Neural progenitor cell (in vitro differentiated cells): ENCODE data around the gene LRRC45. TPM values are rescaled to one million over a fixed set of nuclear protein-coding genes. Genes with fewer than 3 reads are reported as not detected.

ENCODE experiments used
- DNase-seq: peaks from one replicate; pipeline ENCODE4 v3.0.0-alpha.2; 2016; ENCODE audit warnings: low spot score
- H2AFZ ChIP-seq: fragments of 200-600 bp; sonication (generic); replicated peaks from 2 replicates; pipeline ENCODE4 v1.6.1; 2016; ENCODE audit warnings: antibody characterized with exemption
- H3F3A ChIP-seq: fragments of 200-600 bp; sonication (generic); 2 replicates; pipeline ENCODE4 v1.6.1; 2016; ENCODE audit warnings: antibody characterized with exemption, low read depth
- H3K27ac ChIP-seq: fragments of 200-600 bp; sonication (generic); 2 replicates; pipeline ENCODE4 v1.5.1; 2016; ENCODE audit warnings: mild to moderate bottlenecking
- H3K27me3 ChIP-seq: fragments of 200-600 bp; sonication (generic); 2 replicates; pipeline ENCODE4 v1.6.1; 2016; ENCODE audit warnings: mild to moderate bottlenecking, moderate library complexity
- H3K36me3 ChIP-seq: fragments of 200-600 bp; sonication (generic); 2 replicates; pipeline ENCODE4 v1.5.1; 2016
- H3K4me1 ChIP-seq: fragments of 200-600 bp; sonication (generic); 2 replicates; pipeline ENCODE4 v1.6.1; 2016; ENCODE audit warnings: mixed run types
- H3K4me2 ChIP-seq: fragments of 200-600 bp; sonication (generic); 2 replicates; pipeline ENCODE4 v1.6.1; 2016
- H3K4me3 ChIP-seq: fragments of 200-600 bp; sonication (generic); 2 replicates; pipeline ENCODE4 v1.5.1; 2016
- H3K79me2 ChIP-seq: fragments of 200-600 bp; sonication (generic); 2 replicates; pipeline ENCODE4 v1.6.1; 2016; ENCODE audit warnings: low read depth
- H3K9ac ChIP-seq: fragments of 200-600 bp; sonication (generic); 2 replicates; pipeline ENCODE4 v1.6.1; 2016
- H3K9me3 ChIP-seq: fragments of 200-600 bp; sonication (generic); 2 replicates; pipeline ENCODE4 v1.5.1; 2016; ENCODE audit warnings: low read depth
- H4K20me1 ChIP-seq: fragments of 200-600 bp; sonication (generic); 2 replicates; pipeline ENCODE4 v1.6.1; 2016; ENCODE audit warnings: low read depth
- H3K27ac Mint-ChIP-seq: 3 replicates; pipeline ENCODE4 v1.8.0; 2021; ENCODE audit warnings: mixed read lengths
- H3K27me3 Mint-ChIP-seq: 2 replicates; pipeline ENCODE4 v1.8.0; 2022; ENCODE audit warnings: low read depth, mild to moderate bottlenecking, inconsistent platforms, moderate library complexity, mixed read lengths; ENCODE audit not compliant: insufficient read depth
- H3K36me3 Mint-ChIP-seq: 3 replicates; pipeline ENCODE4 v1.8.0; 2021; ENCODE audit warnings: mixed read lengths
- H3K4me1 Mint-ChIP-seq: 3 replicates; pipeline ENCODE4 v1.8.0; 2021; ENCODE audit warnings: mixed read lengths
- H3K4me3 Mint-ChIP-seq: 3 replicates; pipeline ENCODE4 v1.8.0; 2021; ENCODE audit warnings: mild to moderate bottlenecking, moderate library complexity, mixed read lengths
- H3K9me3 Mint-ChIP-seq: 3 replicates; pipeline ENCODE4 v1.8.0; 2020; ENCODE audit warnings: mixed read lengths
- CTCF ChIP-seq: fragments of 200-600 bp; sonication (generic); IDR thresholded peaks from 2 replicates; pipeline ENCODE4 v1.5.1; 2017; ENCODE audit warnings: antibody characterized with exemption, mild to moderate bottlenecking
- EZH2 ChIP-seq: fragments of 200-600 bp; sonication (generic); IDR thresholded peaks from 2 replicates; pipeline ENCODE4 v1.6.1; 2017; ENCODE audit warnings: antibody characterized with exemption, mild to moderate bottlenecking, moderate library complexity
- EZH2phosphoT487 ChIP-seq: fragments of 200-600 bp; sonication (generic); IDR thresholded peaks from 2 replicates; pipeline ENCODE4 v1.6.1; 2017; ENCODE audit warnings: antibody characterized with exemption
- total RNA-seq: library from RNA; depleted of rRNA; stranded (reverse); fragments of >200 nt; gene quantifications from 2 replicates; pipeline ENCODE4 v1.2.3, GENCODE V29; 2015; ENCODE audit warnings: low replicate concordance

Gene LRRC45
- total RNA-seq, 1 donor from 2014 or later = 15.4 TPM

- Mint-ChIP-seq H3K27ac (no peak within 1 kb of the TSS), H3K4me1 (peaks cover 8% of the 10 kb centered on the region), H3K27me3 (peaks cover 16% of the 10 kb centered on the region), H3K4me3 (peak within 1 kb of the TSS; percentile 81), H3K9me3 (no peaks in the 10 kb centered on the region), H3K36me3 (peaks cover 11% of the 10 kb centered on the region)
- Histone ChIP-seq H3K4me3 (peak within 1 kb of the TSS; percentile 81), H3K36me3 (no peaks in the 10 kb centered on the region), H3K4me1 (peaks cover 10% of the 10 kb centered on the region), H3K9me3 (no peaks in the 10 kb centered on the region), H3K4me2 (peak within 1 kb of the TSS; percentile 99), H3K79me2 (peaks cover 4% of the 10 kb centered on the region), H4K20me1 (peaks cover 34% of the 10 kb centered on the region), H3F3A (peaks cover 30% of the 10 kb centered on the region), H2AFZ (peak within 1 kb of the TSS; percentile 89), H3K27me3 (peaks cover 9% of the 10 kb centered on the region), H3K9ac (no peak within 1 kb of the TSS), H3K27ac (no peak within 1 kb of the TSS)
- TF ChIP-seq EZH2phosphoT487 (no peak), EZH2 (no peak), CTCF (no peak)
- DNase-seq = peak; percentile 91
These were observed 8.3 kb downstream of the LRRC45 start, which contains the start of gene RAC3 for GRCh38 chr17:82031303-82031884. RAC3 (plus strand) TSS chr17:82031678; CDS start chr17:82031762, 84 bp downstream.

GRCh38 chr17:82031885-82032627 lies 9.0 kb downstream of the LRRC45 start:
- no peak for TF ChIP-seq CTCF
- no peak for TF ChIP-seq EZH2phosphoT487
- peaks cover 16% of the 10 kb centered on the region for H3K27me3 Mint-ChIP-seq
- peaks cover 9% of the 10 kb centered on the region for H3K27me3 ChIP-seq
- H3F3A ChIP-seq = peaks cover 37% of the 10 kb centered on the region
- H3K36me3 ChIP-seq = no peaks in the 10 kb centered on the region
- no peak overlapping the region for H2AFZ ChIP-seq
- H3K4me3 Mint-ChIP-seq = peak overlapping the region; percentile 77
- H3K9me3 Mint-ChIP-seq = no peaks in the 10 kb centered on the region
- no peak overlapping the region for H3K9ac ChIP-seq
- H4K20me1 ChIP-seq = peaks cover 39% of the 10 kb centered on the region
- H3K27ac ChIP-seq = no peak overlapping the region
- H3K36me3 Mint-ChIP-seq = peaks cover 11% of the 10 kb centered on the region
- peak; percentile 38 for DNase-seq
- H3K9me3 ChIP-seq = no peaks in the 10 kb centered on the region
- H3K79me2 ChIP-seq = peaks cover 4% of the 10 kb centered on the region
- H3K4me2 ChIP-seq = peak overlapping the region; percentile 99
- H3K4me1 ChIP-seq = peaks cover 15% of the 10 kb centered on the region
- H3K4me1 Mint-ChIP-seq = peaks cover 8% of the 10 kb centered on the region
- peak overlapping the region; percentile 65 for H3K4me3 ChIP-seq
- no peak overlapping the region for H3K27ac Mint-ChIP-seq

- peaks cover 9% of the 10 kb centered on the region for H3K27me3 ChIP-seq
- no peak overlapping the region for H3K9ac ChIP-seq
- Mint-ChIP-seq H3K27ac (no peak overlapping the region), H3K4me3 (peak overlapping the region; percentile 77), H3K9me3 (no peaks in the 10 kb centered on the region), H3K4me1 (peaks cover 12% of the 10 kb centered on the region), H3K27me3 (peaks cover 17% of the 10 kb centered on the region), H3K36me3 (peaks cover 11% of the 10 kb centered on the region)
- H3K79me2 ChIP-seq = peaks cover 4% of the 10 kb centered on the region
- H3K4me3 ChIP-seq = no peak overlapping the region
- peaks cover 39% of the 10 kb centered on the region for H4K20me1 ChIP-seq
- TF ChIP-seq EZH2 (no peak), EZH2phosphoT487 (no peak), CTCF (no peak)
- H3K36me3 ChIP-seq = no peaks in the 10 kb centered on the region
- peaks cover 15% of the 10 kb centered on the region for H3K4me1 ChIP-seq
- peaks cover 45% of the 10 kb centered on the region for H3F3A ChIP-seq
- no peak overlapping the region for H3K27ac ChIP-seq
- no peak overlapping the region for H2AFZ ChIP-seq
- H3K4me2 ChIP-seq = no peak overlapping the region
- DNase-seq = no peak
- H3K9me3 ChIP-seq = no peaks in the 10 kb centered on the region
These were observed 10.4 kb downstream of the LRRC45 start for GRCh38 chr17:82033359-82034085.
